B cell (primary cell): ENCODE measurements around the gene DDX24. TPM values are rescaled to one million over a fixed set of nuclear protein-coding genes. Genes with fewer than 3 reads are reported as not detected.

Experiments used
- ATAC-seq: fragments of 200-7000 bp; cut with Tn5 transposase; one replicate; pipeline ENCODE4 v1.10.0; 2021; ENCODE audit warnings: low read depth, mild to moderate bottlenecking, moderate number of reproducible peaks, moderate library complexity
- CTCF ChIA-PET: fragments of 350-600 bp; sonication (Branson Sonifier 250); formaldehyde crosslinking; loops from one replicate; lab custom pipeline; 2021; ENCODE audit warnings: antibody characterized with exemption, inconsistent platforms; lab: Charles Lee
- POLR2A ChIA-PET: fragments of 350-600 bp; sonication (Branson Sonifier 250); formaldehyde crosslinking; loops from one replicate; lab custom pipeline; 2021; ENCODE audit warnings: antibody characterized with exemption; lab: Charles Lee
- DNase-seq: peaks from one replicate; pipeline ENCODE4 v3.0.0; 2013
- H2AFZ ChIP-seq: 2 replicates; pipeline ENCODE4 v1.6.1; 2012; ENCODE audit warnings: mild to moderate bottlenecking, low read depth, low read length; ENCODE audit not compliant: insufficient read depth, poor library complexity, severe bottlenecking
- H3K27ac ChIP-seq, 2 donors: 1 replicate in 1 of 2; 2 replicates in 1 of 2; pipeline ENCODE4 v1.5.1; 2012 to 2013; ENCODE audit warnings: low read length in 2 of 2, mild to moderate bottlenecking in 2 of 2, moderate library complexity in 1 of 2
- H3K27me3 ChIP-seq, 4 experiments: fragments of 200-600 bp in 1 of 4; sonication (generic) in 1 of 4; replicated peaks in 1 of 4; 1 replicate in 2 of 4; 2 replicates in 2 of 4; pipeline versions ENCODE4 v1.6.1 to v1.7.0; 2013 to 2016; ENCODE audit warnings: low read length in 3 of 4, mild to moderate bottlenecking in 2 of 4, mixed read lengths in 1 of 4, moderate library complexity in 1 of 4; ENCODE audit not compliant: insufficient read depth in 4 of 4, control insufficient read depth in 3 of 4; ENCODE audit errors: control extremely low read depth in 1 of 4
- H3K36me3 ChIP-seq, 2 experiments: replicated peaks in 1 of 2; 1 replicate in 1 of 2; 2 replicates in 1 of 2; pipeline versions ENCODE4 v1.6.1 to v1.7.1; 2013; ENCODE audit warnings: low read length in 1 of 2; ENCODE audit not compliant: insufficient read depth in 2 of 2, control insufficient read depth in 1 of 2; ENCODE audit errors: control extremely low read depth in 1 of 2, extremely low read depth in 1 of 2
- H3K4me1 ChIP-seq, 2 donors: fragments of 200-600 bp in 1 of 2; sonication (generic) in 1 of 2; 1 replicate in 1 of 2; 2 replicates in 1 of 2; pipeline versions ENCODE4 v1.5.1 to v1.6.1; 2013 to 2017; ENCODE audit warnings: low read length in 2 of 2; ENCODE audit not compliant: control insufficient read depth in 2 of 2, insufficient read depth in 2 of 2
- H3K4me2 ChIP-seq: replicated peaks from 2 replicates; pipeline ENCODE3; 2012; ENCODE audit warnings: mild to moderate bottlenecking, low read depth, low read length; ENCODE audit not compliant: poor library complexity, severe bottlenecking
- H3K4me3 ChIP-seq, 5 experiments: fragments of 200-600 bp in 1 of 5; sonication (generic) in 1 of 5; 1 replicate in 3 of 5; 2 replicates in 2 of 5; pipeline versions ENCODE4 v1.5.1 to v1.7.0; 2011 to 2016; ENCODE audit warnings: low read length in 4 of 5, mild to moderate bottlenecking in 4 of 5, low read depth in 2 of 5, control low read depth in 1 of 5, moderate library complexity in 1 of 5; ENCODE audit not compliant: insufficient read depth in 1 of 5; ENCODE audit errors: control extremely low read depth in 1 of 5, extremely low read depth in 1 of 5
- H3K79me2 ChIP-seq: fragments of 200-600 bp; sonication (generic); one replicate; pipeline ENCODE4 v1.6.0; 2016; ENCODE audit warnings: low read length; ENCODE audit not compliant: control insufficient read depth, insufficient read depth
- H3K9ac ChIP-seq: fragments of 200-600 bp; sonication (generic); 2 replicates; pipeline ENCODE4 v1.6.1; 2017; ENCODE audit warnings: mild to moderate bottlenecking, low read length, moderate library complexity
- H3K9me3 ChIP-seq, 3 donors: one replicate each; pipeline versions ENCODE4 v1.6.1 to v1.7.1; 2013; ENCODE audit warnings: low read length in 2 of 3; ENCODE audit not compliant: control insufficient read depth in 2 of 3, insufficient read depth in 1 of 3; ENCODE audit errors: control extremely low read depth in 1 of 3
- H4K20me1 ChIP-seq: 2 replicates; pipeline ENCODE4 v1.6.0; 2012; ENCODE audit warnings: mild to moderate bottlenecking, low read length; ENCODE audit not compliant: insufficient read depth, control insufficient read depth, poor library complexity, severe bottlenecking
- H3K27ac Mint-ChIP-seq: one replicate; pipeline ENCODE4 v1.8.0; 2021; ENCODE audit warnings: mixed read lengths
- H3K27me3 Mint-ChIP-seq: one replicate; pipeline ENCODE4 v1.8.0; 2021; ENCODE audit warnings: mixed read lengths
- H3K4me1 Mint-ChIP-seq: one replicate; pipeline ENCODE4 v1.8.0; 2021; ENCODE audit warnings: mixed read lengths
- H3K4me3 Mint-ChIP-seq: one replicate; pipeline ENCODE4 v1.8.0; 2021; ENCODE audit warnings: mixed read lengths
- H3K9me3 Mint-ChIP-seq: one replicate; pipeline ENCODE4 v1.8.0; 2022; ENCODE audit warnings: mixed read lengths; ENCODE audit not compliant: insufficient read depth
- CTCF ChIP-seq: fragments of 200-600 bp; IDR thresholded peaks from one replicate; pipeline ENCODE4 v1.8.0; 2022; ENCODE audit warnings: antibody characterized with exemption, mild to moderate bottlenecking
- EZH2 ChIP-seq: IDR thresholded peaks from 2 replicates; pipeline ENCODE4 v1.6.1; 2012; ENCODE audit warnings: borderline replicate concordance, low read depth, mild to moderate bottlenecking, moderate library complexity, low read length; ENCODE audit not compliant: insufficient read depth, poor library complexity, severe bottlenecking
- WGBS: methylation state at CpG from one replicate; pipeline ENCODE4 v1.1.5; 2013; ENCODE audit warnings: missing lambda C conversion rate; ENCODE audit not compliant: insufficient coverage; 5-methylcytosine and 5-hydroxymethylcytosine counted together
- intact Hi-C: fragments of 100-400 bp; cut with micrococcal nuclease; formaldehyde crosslinking; loops from one replicate; pipeline ENCODE4 v1.10.0; 2022
- polyA plus RNA-seq: library from polyadenylated mRNA; depleted of rRNA; stranded (reverse); fragments of >200 nt; gene quantifications from 2 replicates; pipeline ENCODE4 v1.2.3, GENCODE V29; 2012
- total RNA-seq, 2 donors: library from RNA; stranded (reverse); fragments of 120-200 nt in 1 of 2; gene quantifications; 1 replicate in 1 of 2; 2 replicates in 1 of 2; pipeline versions ENCODE4 v1.2.3 to v1.2.4, GENCODE V29; 2013 to 2022

The DDX24 gene
- total and polyA plus RNA-seq, 2 donors (not counting 1 experiment from before 2014, with no cell fraction given), result 145 to 211 TPM

- H3K4me2 ChIP-seq, result no peak overlapping the region
- no peaks in the 10 kb centered on the region for H3K79me2 ChIP-seq
- no peak overlapping the region for H3K4me3 ChIP-seq
- Mint-ChIP-seq H3K27me3 (peaks cover 37% of the 10 kb centered on the region), H3K9me3 (no peaks in the 10 kb centered on the region), H3K4me3 (no peak overlapping the region), H3K4me1 (peaks cover 8% of the 10 kb centered on the region), H3K27ac (no peak overlapping the region)
- H4K20me1 ChIP-seq, result no peaks in the 10 kb centered on the region
- intact Hi-C loops, result no loop called here
- H3K9ac ChIP-seq, result no peak overlapping the region
- 79% methylated on average over 7 of the region's 10 CpGs for WGBS
- H3K36me3 ChIP-seq, result no peaks in the 10 kb centered on the region
- no peak overlapping the region for H3K27ac ChIP-seq
- ChIA-PET POLR2A (no interaction called here), CTCF (interaction anchor here (1.3 to 2.7 kb wide), 3 partner anchors 13 to 25 kb away, joined by 3 to 11 read pairs (median 7); no protein-coding TSS in a partner anchor)
- H2AFZ ChIP-seq, result no peak overlapping the region
- H3K9me3 ChIP-seq, result no peaks in the 10 kb centered on the region
- DNase-seq (no peak), ATAC-seq (no peak)
- TF ChIP-seq CTCF (no peak), EZH2 (no peak)
- peaks cover 9% of the 10 kb centered on the region in 2 donors for H3K4me1 ChIP-seq
- peaks cover 0 to 25% (median 9%) of the 10 kb centered on the region in 4 experiments for H3K27me3 ChIP-seq
Measured at GRCh38 chr14:94022532-94023411, 58.2 kb downstream of the DDX24 start.
